Left renal cortex interstitium (tissue), 4 donors: ENCODE results near the gene FAIM. TPM values are rescaled to one million over a fixed set of nuclear protein-coding genes. Genes with fewer than 3 reads are reported as not detected.
"Not testable (repeated sequence)": the region's sequence is repeated elsewhere in the genome, so short reads cannot be mapped to it uniquely, and the experiment has no call there.

ENCODE experiments used
- DNase-seq, 4 donors: peaks; one replicate each; pipeline ENCODE4 v3.0.0-alpha.2; 2013; ENCODE audit warnings: low read depth in 4 of 4, low spot score in 2 of 4, missing footprints in 1 of 4
- polyA plus RNA-seq, 4 donors: library from polyadenylated mRNA; unstranded; fragments of 120-200 nt; gene quantifications; one replicate each; pipeline ENCODE4 v1.2.1, GENCODE V29; 2013; ENCODE audit not compliant: insufficient read length in 4 of 4

The FAIM gene, protein sequence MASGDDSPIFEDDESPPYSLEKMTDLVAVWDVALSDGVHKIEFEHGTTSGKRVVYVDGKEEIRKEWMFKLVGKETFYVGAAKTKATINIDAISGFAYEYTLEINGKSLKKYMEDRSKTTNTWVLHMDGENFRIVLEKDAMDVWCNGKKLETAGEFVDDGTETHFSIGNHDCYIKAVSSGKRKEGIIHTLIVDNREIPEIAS
- polyA plus RNA-seq, result 10 to 100 TPM; 28.7 to 39.0 (median 30.2) TPM

DNA sequence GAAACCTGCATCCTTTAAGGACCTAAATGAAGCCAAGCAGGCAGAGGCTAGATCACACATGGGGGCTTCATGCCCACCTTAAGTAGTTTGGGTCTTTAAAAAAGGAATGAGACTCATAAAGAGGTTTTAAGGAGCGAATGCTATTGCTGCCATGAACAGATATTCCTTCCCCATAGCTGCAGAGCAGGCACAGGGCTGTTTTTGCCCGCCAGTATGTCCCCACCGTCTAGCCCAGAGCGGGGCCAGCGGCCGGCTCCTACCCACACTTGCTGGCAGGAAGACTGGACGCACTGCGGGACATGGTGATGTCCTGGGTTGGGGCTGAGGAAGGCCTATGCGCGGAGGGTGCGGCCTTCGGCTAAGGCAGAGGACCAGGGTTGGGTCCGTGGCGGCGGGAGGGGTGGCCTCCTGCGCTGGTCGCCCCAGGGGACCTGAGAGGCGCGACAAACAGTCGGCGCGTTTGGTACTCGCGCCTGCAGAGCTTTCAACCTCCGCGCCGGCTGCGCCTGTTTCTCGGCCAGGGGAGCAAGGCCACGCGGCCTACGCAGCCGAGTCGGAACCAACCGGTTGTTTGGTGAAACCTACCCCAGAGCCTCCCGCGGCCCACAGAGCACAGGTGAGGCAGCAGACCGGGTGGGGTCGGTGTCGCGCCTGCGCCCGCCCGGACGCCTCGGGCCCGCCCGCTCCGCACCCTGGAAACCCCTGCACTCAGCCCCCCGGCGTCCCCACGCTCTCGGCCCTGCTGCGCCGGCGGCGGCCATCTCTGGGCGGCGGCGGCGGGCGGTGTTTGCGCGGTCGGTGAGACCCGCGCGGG lies at the start of gene FAIM:
TSS of gene FAIM (plus strand) at position 450 of the 814 bp plus-strand sequence. CDS start 10,956 bp downstream, outside the sequence.
- peak; percentile 56 to 76 (median 64) for DNase-seq

DNA sequence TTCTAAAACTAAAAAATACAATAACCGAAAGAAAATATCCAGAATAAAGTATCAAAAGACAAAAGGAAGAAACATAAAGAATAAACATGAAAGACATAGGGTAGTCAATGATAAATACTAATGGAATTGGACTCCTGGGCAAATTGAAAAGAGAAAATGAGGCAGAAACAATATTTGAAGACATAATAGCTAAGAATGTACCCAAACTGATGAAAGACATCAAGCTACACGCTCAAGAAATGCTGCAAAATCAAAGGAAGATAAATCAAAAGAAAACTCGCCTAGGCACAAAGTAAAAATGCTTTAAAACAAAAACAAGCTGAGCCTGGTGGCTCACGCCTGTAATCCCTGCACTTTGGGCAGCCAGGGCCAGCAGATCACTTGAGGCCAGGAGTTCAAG lies 49.4 kb upstream of the FAIM start:
- DNase-seq, result no peak

DNA sequence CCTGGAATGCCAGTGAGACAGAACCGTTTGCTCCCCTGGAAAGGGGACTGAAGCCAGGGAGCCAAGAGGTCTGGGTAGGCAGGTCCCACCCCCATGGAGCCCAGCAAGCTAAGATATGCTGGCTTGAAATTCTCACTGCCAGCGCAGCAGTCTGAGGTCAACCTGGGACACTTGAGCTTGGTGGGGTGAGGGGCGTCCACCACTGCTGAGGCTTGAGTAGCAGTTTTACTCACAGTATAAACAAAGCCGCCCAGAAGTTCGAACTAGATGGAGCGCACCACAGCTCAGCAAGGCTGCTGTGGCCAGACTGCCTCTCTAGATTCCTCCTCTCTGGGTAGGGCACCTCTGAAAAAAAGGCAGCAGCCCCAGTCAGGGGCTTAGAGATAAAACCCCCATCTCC lies 48.1 kb upstream of the FAIM start:
- DNase-seq, result no peak

GRCh38 chr3:138562902-138563301 lies 45.7 kb upstream of the FAIM start:
- DNase-seq, result not testable (repeated sequence)

- DNase-seq, result not testable (repeated sequence)
Observed at GRCh38 chr3:138566293-138566692, 42.3 kb upstream of the FAIM start.

- DNase-seq, result no peak
Observed at GRCh38 chr3:138567403-138567802, 41.2 kb upstream of the FAIM start.

GRCh38 chr3:138569090-138569489 lies 39.5 kb upstream of the FAIM start:
- DNase-seq, result no peak

DNA sequence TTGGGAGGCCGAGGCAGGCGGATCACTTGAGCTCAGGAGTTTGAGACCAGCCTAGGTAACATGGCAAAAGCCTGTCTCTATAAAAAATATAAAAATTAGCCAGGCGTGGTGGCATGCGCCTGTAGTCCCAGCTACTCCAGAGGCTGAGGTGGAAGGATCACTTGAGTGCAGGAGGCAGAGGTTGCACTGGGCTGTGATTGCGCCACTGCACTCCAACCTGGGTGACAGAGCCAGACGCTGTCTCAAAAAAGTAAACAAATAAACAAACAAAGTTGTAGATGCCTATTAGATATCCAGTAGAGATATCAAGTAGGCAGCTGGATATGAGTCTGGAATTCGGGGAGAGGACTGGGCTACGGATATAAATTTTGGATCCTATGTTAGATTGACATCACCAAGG lies 38.9 kb upstream of the FAIM start:
- DNase-seq, result not testable (repeated sequence)

- DNase-seq, result no peak
Observed at GRCh38 chr3:138573138-138573537, 35.4 kb upstream of the FAIM start.

GRCh38 chr3:138578141-138578540 lies 30.4 kb upstream of the FAIM start:
- DNase-seq, result no peak

GRCh38 chr3:138578961-138579574 lies 29.5 kb upstream of the FAIM start:
- DNase-seq, result no peak

DNA sequence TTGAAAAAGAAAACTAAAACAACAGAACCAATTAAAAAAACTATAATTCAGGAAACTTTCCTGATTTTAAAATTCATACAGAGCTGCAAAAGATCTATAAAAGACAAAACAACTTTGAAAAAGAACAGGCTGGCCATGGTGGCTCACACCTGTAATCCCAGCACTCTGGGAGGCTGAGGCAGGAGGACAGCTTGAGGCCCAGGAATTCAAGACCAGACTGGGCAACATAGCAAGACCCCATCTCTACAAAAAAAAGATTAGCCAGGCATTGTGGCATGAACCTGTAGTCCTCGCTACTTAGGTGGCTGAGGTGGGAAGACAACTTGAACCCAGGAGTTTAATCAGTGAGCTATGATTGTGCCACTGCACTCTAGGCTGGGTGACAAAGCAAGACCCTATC lies 21.2 kb upstream of the FAIM start:
- DNase-seq, result no peak

- DNase-seq, result no peak
Observed at GRCh38 chr3:138588445-138588844, 20.1 kb upstream of the FAIM start.

GRCh38 chr3:138591392-138591791 lies 17.2 kb upstream of the FAIM start:
- no peak for DNase-seq

GRCh38 chr3:138593488-138594149 lies 15.0 kb upstream of the FAIM start:
- peak in 2 of 4 donors; percentile 19 to 26 for DNase-seq

DNA sequence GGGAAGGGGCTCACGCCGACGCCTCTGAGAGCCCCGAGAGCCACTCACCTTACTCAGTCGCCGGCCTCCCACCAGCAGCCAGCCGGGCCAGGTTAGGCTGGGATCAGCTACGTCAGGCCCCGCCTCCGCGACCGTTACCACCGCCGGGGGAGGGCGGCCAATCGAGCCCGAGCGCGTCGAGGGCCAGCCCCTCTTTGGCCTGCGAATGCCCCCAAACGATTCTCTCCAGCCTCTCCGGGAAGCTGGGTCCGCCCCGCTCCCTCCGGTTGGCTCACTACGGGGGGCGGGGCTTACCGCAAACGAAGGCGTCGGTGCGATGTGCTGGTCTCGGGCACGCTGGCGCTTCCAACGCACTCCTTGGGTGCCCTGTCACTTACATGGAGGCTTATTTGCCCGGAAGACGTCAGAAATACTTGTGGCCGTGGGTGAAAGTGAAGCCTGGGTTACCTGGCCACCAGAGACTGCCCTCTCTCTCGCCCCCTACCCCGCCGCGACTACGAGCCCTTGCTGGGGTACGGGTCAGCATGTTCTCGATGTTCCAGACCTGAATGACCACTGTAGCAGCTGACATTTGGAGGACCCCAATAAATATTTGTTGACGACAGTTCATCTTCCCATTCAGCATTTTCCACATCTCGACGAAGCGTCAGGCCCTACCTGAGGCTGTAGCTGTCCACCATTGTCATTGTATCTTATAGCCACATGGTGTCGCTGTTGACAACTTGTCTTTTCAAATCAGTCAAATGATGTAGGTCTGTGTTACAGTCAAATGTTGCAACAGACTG lies 14.2 kb upstream of the FAIM start, which contains the start of gene CEP70:
TSS of gene CEP70 (minus strand) at position 111 of the 785 bp plus-strand sequence. CDS start 21,333 bp downstream, outside the sequence.
- peak; percentile 87 to 91 (median 88) for DNase-seq

GRCh38 chr3:138594935-138595610 lies 13.5 kb upstream of the FAIM start:
- DNase-seq, result no peak

GRCh38 chr3:138597186-138597976 lies 11.2 kb upstream of the FAIM start:
- not testable (repeated sequence) for DNase-seq

- DNase-seq, result no peak
Observed at GRCh38 chr3:138598534-138598933, 10.0 kb upstream of the FAIM start.
